Esophagus squamous epithelium (tissue), 5 donors: ENCODE measurements around the gene PLD5. TPM values are rescaled to one million over a fixed set of nuclear protein-coding genes. Genes with fewer than 3 reads are reported as not detected.

Experiments
- DNase-seq: peaks from one replicate; lab custom pipeline; 2025; lab: John Stamatoyannopoulos, UW
- H3K27ac ChIP-seq, 4 donors: fragments of 200-600 bp; sonication (generic); one replicate each; pipeline ENCODE4 v1.5.1; 2016 to 2019; ENCODE audit warnings: mild to moderate bottlenecking in 1 of 4
- H3K27me3 ChIP-seq, 4 donors: fragments of 200-600 bp; sonication (generic); 1 replicate in 3 of 4; 2 replicates in 1 of 4; pipeline versions ENCODE4 v1.5.1 to v1.6.0; 2017 to 2021; ENCODE audit warnings: antibody characterized with exemption in 1 of 4
- H3K36me3 ChIP-seq, 3 donors: fragments of 200-600 bp; sonication (generic); one replicate each; pipeline ENCODE4 v1.5.1; 2016 to 2019
- H3K4me1 ChIP-seq, 3 donors: fragments of 200-600 bp; sonication (generic); one replicate each; pipeline ENCODE4 v1.5.1; 2017 to 2019
- H3K4me3 ChIP-seq, 4 donors: fragments of 200-600 bp; sonication (generic); 1 replicate in 3 of 4; 2 replicates in 1 of 4; pipeline ENCODE4 v1.5.1; 2016 to 2019; ENCODE audit warnings: mild to moderate bottlenecking in 2 of 4, moderate library complexity in 1 of 4
- H3K9me3 ChIP-seq, 3 donors: fragments of 200-600 bp; sonication (generic); one replicate each; pipeline ENCODE4 v1.5.1; 2016 to 2019
- POLR2A ChIP-seq, 4 donors: fragments of 450-650 bp; IDR thresholded peaks; one replicate each; pipeline ENCODE4 v1.6.1; 2017; ENCODE audit warnings: antibody characterized with exemption in 4 of 4, mild to moderate bottlenecking in 4 of 4, moderate library complexity in 3 of 4
- WGBS, 2 donors: methylation state at CpG; one replicate each; pipeline ENCODE4 v1.1.5; 2018; 5-methylcytosine and 5-hydroxymethylcytosine counted together
- intact Hi-C: fragments of 100-400 bp; cut with DNase I; formaldehyde crosslinking; loops from one replicate; pipeline ENCODE4 v1.15.0; 2022
- small RNA-seq, 4 donors: library from RNA; depleted of rRNA; stranded (forward); fragments of <200 nt; gene quantifications; one replicate each; pipeline ENCODE3, GENCODE V24; 2016
- total RNA-seq, 4 donors: library from RNA; depleted of rRNA; stranded (reverse); fragments of >200 nt; gene quantifications; one replicate each; pipeline ENCODE4 v1.1.0, GENCODE V29; 2016
- donor health status: DM: yes; HTN: yes; CAD: no.

Gene PLD5
- total RNA-seq, 4 donors from 2014 or later: 0.18 to 0.57 TPM; not detected in 2

DNA sequence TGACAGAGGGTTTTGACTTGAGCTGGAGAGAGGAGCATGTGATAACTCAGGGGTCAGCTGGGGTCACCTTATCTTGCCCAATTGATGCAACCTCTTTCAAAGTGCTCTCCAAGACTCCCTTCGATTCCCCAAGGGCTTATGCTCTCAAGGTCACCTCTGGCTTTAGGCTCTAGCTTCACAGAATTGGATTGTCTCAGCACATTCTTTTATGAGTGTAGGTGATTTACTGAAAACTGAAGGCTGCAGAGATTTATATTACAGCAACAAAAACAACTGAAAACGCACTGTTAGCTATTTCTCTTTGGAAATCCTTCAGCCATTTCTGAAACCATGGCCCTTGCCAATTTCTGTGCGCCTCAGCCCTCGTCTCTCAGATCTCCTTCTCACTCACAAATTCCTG, 491.1 kb downstream of the PLD5 start:
- Histone ChIP-seq H3K9me3 (no peaks in the 10 kb centered on the region), H3K4me1 (no peaks in the 10 kb centered on the region), H3K27ac (no peak overlapping the region), H3K4me3 (no peak overlapping the region), H3K36me3 (no peaks in the 10 kb centered on the region), H3K27me3 (no peaks in the 10 kb centered on the region)
- no peak for TF ChIP-seq POLR2A (IDR thresholded peaks at IDR 0.05)
- intact Hi-C loops: no loop called here
- no peak for DNase-seq
- 22 to 35% methylated on average over 4 of the region's 4 CpGs for WGBS, 2 donors

Small RNAs within 50 kb of the gene (small RNA-seq; reads per million reads assigned to genes)
- 0 reads per million in 4 donors for gene AL360271.2
- gene RN7SKP12: 0 reads per million in 4 donors
